GM12864 (cell line): ENCODE measurements around the gene TTL.

ENCODE experiments used
- DNase-seq: peaks from one replicate; pipeline ENCODE4 v3.0.0-alpha.2; 2011; ENCODE audit warnings: low read depth
- H3K4me3 ChIP-seq: 2 replicates; pipeline ENCODE4 v1.5.1; 2011; ENCODE audit warnings: mild to moderate bottlenecking, low read depth, low read length, control low read depth
- TF ChIP-seq, protein P1 (sequence below): IDR thresholded peaks from 2 replicates; pipeline ENCODE4 v1.5.1; 2011; ENCODE audit warnings: low read depth, mild to moderate bottlenecking, moderate library complexity, low read length, control low read depth, inconsistent platforms; ENCODE audit errors: missing control alignments

The TTL gene

GRCh38 chr2:112483042-112483473 lies 1.1 kb downstream of the TTL start:
- H3K4me3 ChIP-seq: peak overlapping the region; percentile 98
- TF ChIP-seq, protein P1, sequence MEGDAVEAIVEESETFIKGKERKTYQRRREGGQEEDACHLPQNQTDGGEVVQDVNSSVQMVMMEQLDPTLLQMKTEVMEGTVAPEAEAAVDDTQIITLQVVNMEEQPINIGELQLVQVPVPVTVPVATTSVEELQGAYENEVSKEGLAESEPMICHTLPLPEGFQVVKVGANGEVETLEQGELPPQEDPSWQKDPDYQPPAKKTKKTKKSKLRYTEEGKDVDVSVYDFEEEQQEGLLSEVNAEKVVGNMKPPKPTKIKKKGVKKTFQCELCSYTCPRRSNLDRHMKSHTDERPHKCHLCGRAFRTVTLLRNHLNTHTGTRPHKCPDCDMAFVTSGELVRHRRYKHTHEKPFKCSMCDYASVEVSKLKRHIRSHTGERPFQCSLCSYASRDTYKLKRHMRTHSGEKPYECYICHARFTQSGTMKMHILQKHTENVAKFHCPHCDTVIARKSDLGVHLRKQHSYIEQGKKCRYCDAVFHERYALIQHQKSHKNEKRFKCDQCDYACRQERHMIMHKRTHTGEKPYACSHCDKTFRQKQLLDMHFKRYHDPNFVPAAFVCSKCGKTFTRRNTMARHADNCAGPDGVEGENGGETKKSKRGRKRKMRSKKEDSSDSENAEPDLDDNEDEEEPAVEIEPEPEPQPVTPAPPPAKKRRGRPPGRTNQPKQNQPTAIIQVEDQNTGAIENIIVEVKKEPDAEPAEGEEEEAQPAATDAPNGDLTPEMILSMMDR: no peak
- no peak for DNase-seq

GRCh38 chr2:112483831-112484230 lies 1.9 kb downstream of the TTL start:
- H3K4me3 ChIP-seq: no peak overlapping the region
- no peak for DNase-seq
- TF ChIP-seq, protein P1: no peak

GRCh38 chr2:112485849-112486248 lies 3.9 kb downstream of the TTL start:
- DNase-seq: no peak
- TF ChIP-seq, protein P1: no peak
- H3K4me3 ChIP-seq: no peak overlapping the region

GRCh38 chr2:112486895-112487294 lies 4.9 kb downstream of the TTL start:
- DNase-seq: no peak
- H3K4me3 ChIP-seq: no peak overlapping the region
- TF ChIP-seq, protein P1: no peak

DNA sequence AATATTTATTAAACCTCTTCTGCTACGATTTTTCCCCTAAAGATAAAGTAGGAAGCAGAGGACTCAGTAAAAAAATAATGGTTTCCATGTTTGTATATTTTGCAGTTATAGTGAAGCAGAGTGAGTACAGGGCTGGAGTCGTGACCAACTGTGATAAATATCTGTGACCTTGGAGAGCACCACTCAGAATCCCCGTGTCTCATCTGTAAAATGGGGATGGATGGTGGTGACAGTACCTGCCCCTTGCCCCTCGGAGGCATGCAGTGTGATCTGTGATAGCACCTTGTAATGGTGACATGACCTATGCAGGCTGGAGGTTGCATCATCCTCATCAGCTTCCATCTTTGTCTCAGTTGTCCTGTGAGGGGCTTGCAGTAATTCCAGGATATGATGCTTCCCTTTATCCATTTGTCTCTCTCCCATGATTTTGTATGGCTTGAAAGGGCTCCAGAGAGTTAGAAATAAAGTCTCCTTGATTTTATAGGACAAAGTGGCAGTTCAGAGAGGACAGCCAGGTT lies 5.5 kb downstream of the TTL start:
- H3K4me3 ChIP-seq: no peak overlapping the region
- no peak for DNase-seq
- TF ChIP-seq, protein P1: no peak

- TF ChIP-seq, protein P1: no peak
- no peak for DNase-seq
- no peak overlapping the region for H3K4me3 ChIP-seq
Measured at GRCh38 chr2:112488201-112488600, 6.2 kb downstream of the TTL start.

DNA sequence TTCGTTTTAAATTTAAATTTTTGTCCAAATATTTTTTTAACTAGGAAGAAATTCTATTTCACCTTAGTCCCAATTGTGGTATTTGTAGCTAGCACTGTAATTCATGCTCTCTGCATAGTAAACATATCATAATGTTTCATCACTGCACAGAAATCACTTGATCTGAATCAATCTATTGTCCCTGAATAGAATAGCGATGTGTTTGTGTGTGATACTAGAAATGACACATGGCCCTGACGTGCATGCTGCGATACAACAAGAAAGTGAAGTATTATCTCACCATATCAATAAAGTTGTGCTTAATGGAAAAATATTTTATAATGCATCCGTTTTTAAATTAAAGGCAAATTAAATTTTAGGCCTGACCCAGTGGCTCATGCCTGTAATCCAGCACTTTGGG lies 10.0 kb downstream of the TTL start:
- no peak for DNase-seq
- TF ChIP-seq, protein P1: no peak
- H3K4me3 ChIP-seq: no peak overlapping the region
